ENCODE measurements around the gene METTL25B. TPM values are rescaled to one million over a fixed set of nuclear protein-coding genes. Genes with fewer than 3 reads are reported as not detected.

The METTL25B gene
- total RNA-seq, 1 donor from 2014 or later = 39.2 TPM

GRCh38 chr1:156697481-156697880 is 30.8 kb upstream of the METTL25B start:
- Mint-ChIP-seq H3K9me3 (no peaks in the 10 kb centered on the region), H3K27me3 (ENCODE audit: low read depth) (no peaks in the 10 kb centered on the region), H3K36me3 (peaks cover 30% of the 10 kb centered on the region), H3K27ac (peak overlapping the region; percentile 89), H3K4me1 (peaks cover 55% of the 10 kb centered on the region), H3K4me3 (no peak overlapping the region)
- DNase-seq (ENCODE audit: low spot score in 2 of 2, unreplicated experiment in 2 of 2) = no peak
- no peak for TF ChIP-seq CTCF (IDR thresholded peaks at IDR 0.05; ENCODE audit: unreplicated experiment)

- Mint-ChIP-seq H3K36me3 (peaks cover 32% of the 10 kb centered on the region), H3K27me3 (ENCODE audit: low read depth) (no peaks in the 10 kb centered on the region), H3K27ac (peak overlapping the region; percentile 80), H3K4me3 (no peak overlapping the region), H3K4me1 (peaks cover 55% of the 10 kb centered on the region), H3K9me3 (no peaks in the 10 kb centered on the region)
- DNase-seq (ENCODE audit: low spot score in 2 of 2, unreplicated experiment in 2 of 2) = no peak
- no peak for TF ChIP-seq CTCF (IDR thresholded peaks at IDR 0.05; ENCODE audit: unreplicated experiment)
Observed at GRCh38 chr1:156698995-156699394, 29.3 kb upstream of the METTL25B start.

GRCh38 chr1:156700736-156701531 is 27.3 kb upstream of the METTL25B start:
- H3K4me1 Mint-ChIP-seq = peaks cover 59% of the 10 kb centered on the region
- peaks cover 27% of the 10 kb centered on the region for H3K36me3 Mint-ChIP-seq
- no peaks in the 10 kb centered on the region for H3K9me3 Mint-ChIP-seq
- TF ChIP-seq CTCF (IDR thresholded peaks at IDR 0.05; ENCODE audit: unreplicated experiment) = no peak
- no peaks in the 10 kb centered on the region for H3K27me3 Mint-ChIP-seq (ENCODE audit: low read depth)
- DNase-seq (ENCODE audit: low spot score in 2 of 2, unreplicated experiment in 2 of 2) = no peak
- H3K27ac Mint-ChIP-seq = peak overlapping the region; percentile 62
- H3K4me3 Mint-ChIP-seq = peak overlapping the region; percentile 84

GRCh38 chr1:156703336-156703735 is 24.9 kb upstream of the METTL25B start:
- TF ChIP-seq CTCF (IDR thresholded peaks at IDR 0.05; ENCODE audit: unreplicated experiment) = no peak
- Mint-ChIP-seq H3K4me1 (peaks cover 72% of the 10 kb centered on the region), H3K27ac (peak overlapping the region; percentile 79), H3K36me3 (peaks cover 12% of the 10 kb centered on the region), H3K4me3 (peak overlapping the region; percentile 84), H3K27me3 (ENCODE audit: low read depth) (no peaks in the 10 kb centered on the region), H3K9me3 (no peaks in the 10 kb centered on the region)
- no peak for DNase-seq (ENCODE audit: low spot score in 2 of 2, unreplicated experiment in 2 of 2)

- Mint-ChIP-seq H3K27me3 (ENCODE audit: low read depth) (no peaks in the 10 kb centered on the region), H3K4me3 (peak overlapping the region; percentile 84), H3K9me3 (no peaks in the 10 kb centered on the region), H3K27ac (peak overlapping the region; percentile 79), H3K4me1 (peaks cover 76% of the 10 kb centered on the region), H3K36me3 (peaks cover 11% of the 10 kb centered on the region)
- DNase-seq (ENCODE audit: low spot score in 2 of 2, unreplicated experiment in 2 of 2) = no peak
- TF ChIP-seq CTCF (IDR thresholded peaks at IDR 0.05; ENCODE audit: unreplicated experiment) = no peak
Observed at GRCh38 chr1:156703741-156704140, 24.5 kb upstream of the METTL25B start.

Measured in mesothelial cell of epicardium (in vitro differentiated cells).